Measurements from ENCODE around the gene ANK3.

The ANK3 gene

DNA sequence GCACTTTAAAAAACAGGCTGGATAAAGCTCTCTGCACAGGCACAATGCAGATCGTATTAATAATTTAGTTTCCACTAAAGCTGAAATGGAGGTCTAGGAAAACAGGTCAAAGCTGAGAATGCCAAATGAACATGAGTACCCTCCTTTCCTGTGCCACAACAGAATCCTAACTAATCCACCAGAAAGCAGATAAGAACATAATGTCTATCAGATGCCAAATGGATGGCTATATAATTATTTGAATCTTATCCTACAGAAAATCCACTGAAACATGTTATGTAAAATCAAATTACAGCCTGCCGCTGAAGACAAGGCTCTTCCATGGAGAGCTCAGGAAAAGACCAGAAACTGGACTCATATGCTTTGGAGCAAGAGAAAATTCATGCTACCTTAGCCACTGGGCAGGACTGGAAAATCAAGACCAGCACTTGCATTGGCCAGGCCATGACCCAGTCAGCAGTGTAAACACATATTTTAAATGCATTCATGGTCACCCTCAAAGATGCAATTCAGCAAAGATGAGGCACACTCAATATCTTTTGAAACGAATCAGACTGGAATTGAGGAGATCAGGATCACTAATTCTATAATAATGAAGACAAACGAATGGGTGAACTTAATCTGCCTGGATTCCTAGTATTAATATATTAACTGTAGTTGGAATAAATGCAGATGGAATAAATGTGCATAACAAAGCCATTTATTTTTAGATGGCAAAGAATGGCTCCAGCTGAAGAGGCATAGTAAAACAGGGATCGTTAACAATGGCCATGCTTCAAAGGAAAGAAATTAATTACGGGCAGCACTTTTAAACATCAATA is 13.2 kb downstream of the ANK3 start:
- FAIRE-seq, result no peak

DNA sequence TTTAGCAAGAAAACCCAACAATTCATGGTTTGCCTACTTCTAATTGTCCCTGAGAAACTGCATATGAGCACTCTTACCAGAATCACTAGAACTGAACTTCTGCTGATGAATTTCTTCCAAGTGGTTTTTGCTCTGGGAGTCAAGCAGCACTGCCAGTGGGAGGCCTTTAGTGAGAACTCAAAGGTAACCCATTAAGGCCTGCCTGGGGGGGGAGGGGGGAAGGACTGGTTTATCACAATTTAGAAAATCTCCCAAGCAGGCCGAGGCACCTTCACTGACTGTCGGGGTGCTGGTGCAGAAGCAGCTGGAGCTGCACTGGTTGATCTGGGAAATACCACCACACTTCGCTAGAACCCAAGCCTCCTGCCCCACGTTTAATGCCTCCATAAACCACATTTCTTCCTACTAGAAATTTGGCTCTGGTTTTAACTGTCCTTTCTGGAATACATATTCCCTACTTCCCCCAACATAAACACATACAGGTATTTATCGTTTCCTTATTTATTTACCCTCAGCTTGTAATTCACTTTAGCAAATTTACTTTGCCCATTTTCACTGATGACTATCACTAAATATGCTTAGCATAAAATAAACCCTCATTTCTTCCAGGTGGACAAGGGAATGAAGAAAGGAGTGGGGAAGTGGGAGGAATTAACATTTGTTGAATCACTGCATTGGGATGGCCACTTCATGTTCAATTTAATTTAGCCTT is 14.2 kb downstream of the ANK3 start:
- FAIRE-seq, result no peak

DNA sequence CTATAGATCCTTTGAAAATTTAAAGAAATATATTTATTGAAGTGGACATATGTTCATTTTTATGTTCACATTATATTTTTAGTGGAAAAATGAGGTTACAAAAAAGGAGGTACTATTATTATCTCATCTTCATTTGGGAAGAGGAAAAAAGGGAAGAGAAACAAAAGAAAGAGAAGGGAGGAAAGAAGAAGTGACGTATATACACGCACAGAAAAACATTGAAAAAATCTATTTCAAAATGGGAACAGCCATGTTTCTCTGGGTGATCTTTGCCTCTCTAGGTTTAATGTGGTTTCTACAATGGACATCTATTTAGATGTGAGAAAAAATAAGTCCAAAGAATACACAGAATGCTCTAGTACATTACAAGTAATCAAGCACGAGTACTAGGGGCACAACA is 14.8 kb downstream of the ANK3 start:
- FAIRE-seq, result no peak

DNA sequence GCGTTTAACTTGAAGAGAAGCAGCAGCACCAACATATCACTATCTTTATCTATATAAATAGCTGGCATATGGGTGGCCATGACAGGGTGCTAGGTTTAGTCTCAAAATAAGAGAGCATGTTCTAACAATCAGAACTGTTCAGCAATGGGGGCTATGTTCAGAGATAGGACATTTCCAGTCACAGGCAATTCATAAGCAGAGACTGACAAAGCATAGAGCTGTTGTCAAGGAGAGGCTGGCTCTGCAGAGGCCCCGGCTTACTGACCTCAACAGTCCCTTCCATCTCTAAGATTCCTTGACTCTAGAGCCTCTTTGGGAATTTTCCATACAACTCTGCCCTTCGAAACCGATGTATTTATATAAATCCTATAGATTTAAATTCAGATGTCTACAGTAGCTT is 17.2 kb downstream of the ANK3 start:
- FAIRE-seq, result no peak

DNA sequence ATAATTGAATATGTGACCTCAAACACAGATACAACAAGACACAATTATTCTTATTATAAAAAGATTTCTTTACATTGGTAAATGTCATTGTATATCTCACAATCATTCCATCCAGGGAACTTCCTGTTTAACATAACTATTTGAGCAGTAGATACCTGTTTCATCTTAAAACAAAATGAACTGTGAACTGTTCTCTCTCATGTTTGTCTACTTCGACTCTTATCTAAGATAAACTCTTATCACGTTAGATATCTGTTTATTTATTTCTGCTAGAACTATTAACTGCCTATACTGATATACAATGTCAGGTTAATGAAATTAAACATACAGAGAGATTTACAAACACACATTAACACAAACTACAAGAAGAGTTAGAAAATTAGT is 20.1 kb downstream of the ANK3 start:
- no peak for FAIRE-seq

DNA sequence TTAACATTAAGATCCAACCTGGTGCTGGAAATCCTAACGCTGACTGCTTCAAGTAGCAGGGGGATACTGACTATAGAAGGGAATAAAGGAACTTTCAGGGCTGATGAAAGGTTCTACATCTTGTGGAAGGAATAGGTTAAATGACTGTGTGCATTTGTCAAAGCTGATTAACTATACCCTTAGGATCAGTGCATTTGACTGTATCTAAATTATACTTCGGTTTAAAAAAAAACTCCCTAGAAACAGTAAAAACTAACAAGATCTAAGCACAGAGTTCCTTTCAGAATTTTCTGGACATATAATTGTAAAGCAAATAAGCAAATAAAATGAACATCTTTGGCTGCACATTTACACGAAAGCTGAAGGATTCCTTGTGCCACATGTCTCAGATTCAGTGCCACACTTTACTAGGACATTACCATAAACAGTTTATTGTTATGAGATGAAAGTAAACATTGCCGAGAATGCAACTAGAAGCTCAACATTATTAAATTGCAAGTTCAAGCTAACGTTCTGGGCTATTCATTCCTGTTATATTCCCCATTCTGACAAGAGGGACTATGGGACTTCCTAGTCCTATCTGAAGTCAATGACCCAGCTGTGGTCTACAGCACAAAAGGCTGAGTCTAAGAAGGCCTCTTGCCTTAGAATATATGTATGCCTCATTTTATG is 20.7 kb downstream of the ANK3 start:
- no peak for FAIRE-seq

DNA sequence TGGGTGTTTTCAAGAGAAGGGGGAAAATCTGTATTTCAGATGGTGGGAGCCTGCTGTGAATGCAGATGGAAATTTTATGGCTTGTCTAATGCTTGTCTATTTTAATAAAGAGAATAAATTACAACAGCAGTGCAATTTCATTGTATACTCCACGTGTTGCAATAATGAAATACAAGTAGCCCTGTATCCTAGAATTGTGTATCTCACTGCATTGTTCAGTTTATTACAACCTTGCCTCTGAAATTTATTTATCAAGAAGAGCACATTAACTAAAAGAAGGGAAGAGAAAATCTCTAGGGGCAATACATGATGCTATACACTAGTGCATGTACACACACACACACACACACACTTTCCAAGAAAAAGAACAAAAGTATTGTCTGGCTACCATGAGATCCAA is 21.8 kb downstream of the ANK3 start:
- FAIRE-seq, result no peak

DNA sequence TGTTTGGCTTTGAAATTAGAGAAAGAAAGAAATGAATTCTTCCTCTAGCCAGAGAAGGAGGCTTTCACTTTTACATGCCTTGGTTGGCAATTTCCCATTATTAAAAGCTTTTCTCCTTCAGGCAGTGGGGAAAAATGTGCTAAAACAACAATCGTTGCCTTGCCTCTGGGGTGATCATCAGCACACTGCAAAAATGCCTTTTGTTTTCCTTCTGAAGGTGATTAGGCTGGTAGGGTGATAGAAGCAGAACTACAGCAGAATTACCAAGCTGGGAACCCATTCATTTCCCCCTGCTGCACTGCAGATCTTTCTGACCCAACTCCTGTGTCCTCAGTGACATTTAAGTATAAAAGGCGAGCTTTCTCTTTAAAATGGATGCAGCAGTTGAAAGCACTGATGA is 22.2 kb downstream of the ANK3 start:
- FAIRE-seq, result no peak

DNA sequence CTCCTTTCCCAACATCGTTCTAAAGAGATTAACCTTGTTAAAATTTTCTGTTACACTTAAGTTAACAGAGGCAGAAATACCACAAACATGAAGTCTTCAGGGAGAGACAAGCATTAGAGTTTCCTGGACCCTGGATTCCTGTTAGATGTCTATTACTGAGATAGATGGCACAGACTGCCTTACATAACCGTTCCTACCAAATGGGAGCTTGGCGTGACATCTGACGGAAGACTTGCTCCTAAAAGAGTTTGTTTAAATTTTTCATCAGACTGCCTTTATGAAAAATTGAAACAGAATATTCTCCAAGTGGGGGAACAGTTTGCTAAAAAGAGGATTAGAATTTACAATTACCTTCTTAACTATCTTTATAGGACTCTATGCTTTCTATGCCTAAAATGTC is 22.7 kb downstream of the ANK3 start:
- no peak for FAIRE-seq

DNA sequence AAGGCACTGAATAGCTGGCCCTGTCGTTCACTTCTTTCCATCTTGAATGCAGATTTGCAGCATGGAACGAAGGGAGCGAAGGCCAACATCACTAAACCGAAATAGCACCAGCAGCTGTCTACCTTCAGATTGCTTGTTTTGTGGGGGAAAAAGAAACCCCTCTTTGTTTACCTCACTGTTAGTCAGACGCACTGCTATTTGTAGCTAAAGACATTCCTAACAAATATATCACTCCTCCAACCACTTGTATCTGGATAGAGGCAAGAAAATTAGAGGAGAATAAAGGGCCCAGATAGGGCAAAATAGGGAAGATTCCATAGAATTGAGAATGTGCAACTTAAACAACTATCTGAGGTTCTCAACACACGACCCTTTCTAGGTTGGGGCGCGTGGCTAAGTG is 26.5 kb downstream of the ANK3 start:
- no peak for FAIRE-seq

DNA sequence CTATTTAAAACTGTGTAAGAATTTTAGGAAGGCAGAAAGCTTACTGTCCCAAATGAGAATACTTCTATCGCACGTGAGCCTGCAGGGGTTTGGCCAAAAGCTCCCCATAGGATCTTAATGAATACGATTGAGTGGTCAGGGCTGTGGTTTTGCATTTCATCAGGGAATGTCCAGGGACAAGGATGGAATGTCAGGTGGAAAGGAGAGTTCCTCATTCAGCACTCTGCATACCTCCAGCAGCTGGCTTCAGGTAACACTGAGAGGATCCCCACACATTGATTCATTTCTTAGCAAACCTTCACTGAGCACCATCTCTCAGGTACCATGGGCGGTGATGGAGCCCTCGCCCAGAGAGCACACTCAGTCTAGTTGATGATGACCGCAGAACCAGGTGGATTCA is 27.2 kb downstream of the ANK3 start:
- FAIRE-seq, result no peak

DNA sequence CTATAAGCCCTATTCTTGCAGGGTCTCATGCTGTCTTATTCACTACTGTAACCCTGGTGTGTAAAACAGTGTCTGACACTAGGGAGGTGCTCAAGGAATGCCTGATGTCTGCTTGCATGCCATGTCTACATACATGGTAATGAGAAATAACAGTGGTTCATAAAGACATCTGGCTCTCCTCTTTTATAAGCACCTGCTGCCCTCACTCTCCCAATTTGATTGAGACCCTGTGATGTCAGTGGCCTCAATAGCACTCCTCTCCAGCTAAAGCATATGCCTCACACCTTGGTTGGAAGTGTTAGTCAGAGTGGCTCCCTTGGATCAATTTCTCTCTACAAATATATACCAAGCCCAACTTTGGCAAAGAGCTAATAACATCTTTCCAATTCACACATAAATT is 30.6 kb downstream of the ANK3 start:
- FAIRE-seq, result no peak

DNA sequence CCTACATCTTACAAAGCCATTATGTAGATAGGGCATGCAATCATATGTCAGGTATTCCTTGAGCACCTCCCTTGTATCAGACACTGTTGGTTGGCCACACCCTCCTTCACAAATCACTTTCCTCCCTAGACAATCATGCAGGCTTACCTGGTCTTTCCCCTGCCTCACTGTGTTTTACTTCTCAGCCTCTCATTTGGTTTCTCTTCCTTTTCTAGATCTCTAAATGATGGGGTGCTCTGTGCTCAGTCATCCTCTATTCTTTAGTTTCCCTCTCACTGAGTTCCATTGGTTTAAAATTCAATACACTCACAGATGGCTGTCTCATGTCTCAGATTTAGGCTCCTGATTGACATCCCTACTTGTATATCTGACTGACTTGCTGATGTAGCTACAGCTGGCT is 31.4 kb downstream of the ANK3 start:
- FAIRE-seq, result no peak

DNA sequence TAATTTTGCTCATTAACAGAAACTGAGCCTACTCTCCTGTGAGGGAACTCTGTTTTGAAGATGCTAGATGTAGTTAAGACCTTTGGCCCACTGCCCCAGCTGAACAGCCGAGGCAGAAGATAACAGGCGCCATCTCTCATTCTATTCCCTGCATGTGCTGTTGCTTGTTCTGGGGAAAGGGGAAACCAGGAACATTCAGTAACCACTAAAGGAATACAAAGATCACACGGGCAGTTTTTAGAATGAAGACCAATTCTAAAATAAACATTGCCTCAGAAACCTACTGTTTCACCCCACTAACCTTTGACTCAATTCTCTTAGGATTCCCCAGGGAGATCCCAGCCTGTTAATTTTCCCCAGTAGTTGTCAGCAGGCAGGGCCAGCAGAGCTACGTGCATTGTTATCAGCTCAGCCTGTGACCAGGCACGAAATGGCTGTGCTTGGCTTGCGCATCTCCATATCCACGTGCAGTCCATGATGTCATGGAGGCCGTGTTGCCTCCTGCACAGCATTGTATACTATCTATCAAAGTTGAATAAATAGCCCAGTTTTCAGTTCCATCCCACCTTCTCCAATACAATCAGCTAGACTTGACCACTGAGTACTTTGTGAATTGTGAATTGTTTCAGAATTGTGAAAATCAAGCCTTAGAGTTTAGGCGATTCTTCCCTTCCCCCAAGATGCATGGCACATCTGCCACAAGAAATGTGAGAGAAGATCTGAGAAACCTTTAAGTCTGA is 36.0 kb downstream of the ANK3 start:
- FAIRE-seq, result no peak

DNA sequence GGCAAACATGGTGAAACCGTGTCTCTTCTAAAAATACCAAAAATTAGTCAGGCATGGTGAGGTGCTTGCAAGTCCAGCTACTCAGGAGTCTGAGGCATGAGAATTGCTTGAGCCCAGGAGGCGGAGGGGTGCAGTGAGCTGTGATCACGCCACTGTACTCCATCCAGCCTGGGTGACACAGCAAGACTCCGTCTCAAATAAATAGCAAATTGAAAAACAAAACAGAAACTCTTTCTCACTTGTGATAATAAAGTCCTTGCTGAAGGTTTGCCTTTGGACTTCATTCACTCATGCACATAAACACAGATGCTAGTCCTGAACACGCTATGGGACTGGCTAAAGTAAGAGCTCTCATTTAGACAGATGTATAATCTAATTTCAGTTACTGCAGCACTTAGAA is 37.6 kb downstream of the ANK3 start:
- no peak for FAIRE-seq

DNA sequence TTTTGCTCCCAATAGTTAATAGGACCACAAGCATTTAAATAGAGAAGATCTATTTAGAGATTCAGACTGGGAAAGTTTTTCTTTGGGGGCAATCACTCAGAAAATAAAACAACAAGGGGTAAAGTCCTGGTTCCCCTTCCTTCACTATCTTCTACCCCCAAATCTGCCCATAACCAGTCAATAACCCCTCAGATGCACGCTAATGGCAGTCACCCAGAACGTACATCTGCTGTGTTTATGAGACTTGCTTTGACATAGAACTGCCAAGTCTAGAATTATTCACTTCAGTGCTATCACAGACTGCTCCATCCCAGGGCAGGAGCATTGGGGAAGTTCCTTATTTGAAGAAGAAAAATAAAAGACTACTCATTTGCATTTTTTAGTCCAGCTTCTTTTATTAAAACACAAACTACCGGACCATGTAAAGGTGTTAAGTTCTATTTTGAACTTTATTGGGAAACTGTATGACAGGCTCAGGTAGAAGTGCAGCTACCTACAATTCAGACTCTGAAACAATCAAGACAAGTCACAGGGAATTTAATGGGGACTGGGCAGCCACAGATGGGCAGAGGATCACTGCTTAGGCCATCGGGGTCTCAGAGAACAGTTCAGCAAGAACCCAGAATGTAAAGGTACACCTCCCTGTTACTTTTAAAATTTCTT is 38.4 kb downstream of the ANK3 start:
- FAIRE-seq, result no peak

DNA sequence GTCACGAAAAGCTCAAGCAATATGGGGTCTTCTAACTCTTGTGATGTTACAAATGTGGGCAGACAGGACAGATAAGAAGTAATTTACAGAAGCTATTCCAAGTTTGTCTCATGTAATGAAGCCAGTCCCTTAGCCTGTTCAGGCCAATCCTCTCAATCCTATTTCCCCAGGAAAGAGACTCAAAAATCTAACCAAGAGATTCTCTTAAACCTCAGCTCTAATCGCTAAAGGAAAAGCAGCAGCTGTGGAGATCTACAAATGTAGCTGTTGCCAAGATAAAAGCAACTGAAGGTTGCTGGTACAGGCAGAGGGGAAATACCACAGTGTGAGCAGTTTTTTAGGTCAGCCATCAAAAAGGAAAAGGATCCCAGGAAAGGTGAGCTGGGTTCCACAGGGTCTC is 39.3 kb downstream of the ANK3 start:
- FAIRE-seq, result no peak

DNA sequence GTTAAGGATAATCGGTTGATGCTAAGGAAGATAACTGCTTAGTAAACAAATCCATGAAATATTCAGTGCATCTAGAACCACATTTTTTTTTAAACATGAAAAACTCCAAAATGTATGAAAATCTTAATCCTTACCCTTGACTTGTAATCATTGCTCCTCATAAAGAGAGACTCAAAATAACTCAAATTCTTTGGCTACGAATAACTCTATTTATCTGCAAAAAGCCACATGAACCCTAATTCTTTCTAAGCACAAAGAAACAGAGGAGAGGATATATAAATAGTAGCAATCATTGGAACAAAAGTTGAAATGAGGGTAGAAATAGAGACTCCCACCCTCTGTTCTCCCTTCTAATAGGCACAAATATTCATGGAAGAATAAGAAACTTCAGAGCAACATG is 40.2 kb downstream of the ANK3 start:
- no peak for FAIRE-seq

DNA sequence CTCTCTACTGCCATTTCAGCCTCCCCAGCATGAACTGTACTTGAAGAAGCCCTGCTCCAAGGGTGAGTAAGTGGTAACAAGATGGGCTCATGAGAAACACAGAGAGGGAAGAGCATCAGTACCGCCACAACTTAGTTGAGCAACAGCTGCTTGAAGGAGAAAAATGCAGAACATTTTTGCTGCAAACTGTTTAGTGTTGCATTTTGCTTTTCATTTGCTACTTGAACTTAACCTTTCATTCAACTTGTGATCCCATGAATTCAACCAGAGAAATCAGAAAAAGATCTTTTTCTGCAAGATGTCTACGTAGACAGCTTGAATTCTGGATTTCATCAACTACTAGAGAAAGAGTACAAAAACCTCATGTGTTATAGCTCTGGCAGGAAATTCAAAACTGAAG is 40.7 kb downstream of the ANK3 start:
- FAIRE-seq, result no peak

DNA sequence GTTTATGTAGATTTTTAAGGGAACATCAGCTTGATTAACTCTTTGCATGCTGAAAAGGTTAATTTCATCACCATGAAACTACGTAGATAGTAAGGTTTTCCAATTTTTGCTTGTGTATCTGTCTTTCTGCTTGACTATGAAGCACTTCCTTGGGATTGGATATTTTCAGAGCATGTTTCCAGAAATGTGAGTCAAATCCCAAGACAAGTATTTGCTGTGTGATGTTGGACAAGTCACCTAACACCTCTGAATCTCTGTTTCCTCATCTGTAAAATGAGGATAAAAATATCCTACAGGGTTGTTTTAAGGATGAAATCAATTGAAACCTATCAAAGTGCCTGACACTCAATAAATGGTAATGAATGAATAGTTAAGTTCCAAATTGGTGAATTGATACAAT is 42.4 kb downstream of the ANK3 start:
- FAIRE-seq, result no peak

DNA sequence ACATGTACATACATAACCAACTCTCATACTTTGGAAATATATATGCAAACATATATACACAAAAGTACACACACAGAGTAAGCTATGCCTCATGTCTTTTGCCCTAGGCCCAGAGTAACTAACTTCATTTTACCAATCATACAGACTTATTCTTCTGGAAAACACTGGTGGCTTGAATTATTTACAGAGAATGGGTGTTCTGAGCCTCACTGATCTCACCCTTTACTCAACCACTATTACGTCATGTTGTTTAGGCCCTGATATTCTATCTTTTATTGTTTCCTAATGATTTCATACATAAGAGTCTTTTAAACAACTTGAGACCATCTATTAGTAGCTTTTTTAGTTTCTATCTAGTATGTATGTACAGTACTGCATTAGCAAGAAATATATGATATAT is 43.0 kb downstream of the ANK3 start:
- no peak for FAIRE-seq

DNA sequence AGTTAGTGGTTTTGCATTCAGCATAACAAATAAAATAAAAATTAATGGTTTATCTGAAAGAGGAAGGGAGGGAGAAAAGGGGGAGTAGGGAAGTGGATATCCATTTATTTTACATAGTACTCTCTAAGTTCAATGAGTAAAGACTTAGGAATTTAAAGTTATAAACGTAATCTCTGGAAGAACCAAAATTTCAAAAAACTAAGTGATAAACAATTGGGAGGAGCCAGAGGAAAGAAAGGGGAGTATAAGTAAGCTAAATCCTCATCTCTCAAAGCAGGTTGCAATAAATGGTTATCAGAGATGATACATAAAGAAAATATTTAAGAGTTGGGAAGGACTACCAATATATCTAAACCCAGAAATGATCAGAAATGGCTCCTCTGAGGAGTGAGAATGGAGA is 46.4 kb downstream of the ANK3 start:
- no peak for FAIRE-seq

DNA sequence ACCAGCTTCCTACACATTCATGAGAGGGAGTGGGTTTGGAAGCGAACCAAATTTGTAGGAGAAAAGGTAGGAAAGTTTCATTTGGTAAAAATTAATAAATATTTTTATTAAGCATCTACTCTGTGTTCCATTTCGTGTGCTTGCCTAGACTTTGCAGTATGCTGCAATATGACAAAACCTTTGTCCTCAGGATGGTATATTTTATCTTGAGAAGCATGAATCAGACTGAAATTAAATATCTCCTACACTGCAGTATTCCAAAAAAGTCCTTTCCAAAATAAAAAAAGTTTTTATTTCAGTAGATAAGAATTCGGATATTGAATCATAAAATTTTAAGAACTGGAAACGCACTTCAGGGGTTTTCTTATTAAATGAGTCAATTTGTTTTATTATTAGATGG is 47.7 kb downstream of the ANK3 start:
- FAIRE-seq, result no peak

Measured in TTC549 (cell line).